GM10847 (cell line): ENCODE measurements around the gene SCAP.

ENCODE experiments used
- POLR2A ChIP-seq: IDR thresholded peaks from 2 replicates; pipeline ENCODE4 v1.6.1; 2011; ENCODE audit not compliant: insufficient read length; ENCODE audit errors: extremely low read depth

The SCAP gene

DNA sequence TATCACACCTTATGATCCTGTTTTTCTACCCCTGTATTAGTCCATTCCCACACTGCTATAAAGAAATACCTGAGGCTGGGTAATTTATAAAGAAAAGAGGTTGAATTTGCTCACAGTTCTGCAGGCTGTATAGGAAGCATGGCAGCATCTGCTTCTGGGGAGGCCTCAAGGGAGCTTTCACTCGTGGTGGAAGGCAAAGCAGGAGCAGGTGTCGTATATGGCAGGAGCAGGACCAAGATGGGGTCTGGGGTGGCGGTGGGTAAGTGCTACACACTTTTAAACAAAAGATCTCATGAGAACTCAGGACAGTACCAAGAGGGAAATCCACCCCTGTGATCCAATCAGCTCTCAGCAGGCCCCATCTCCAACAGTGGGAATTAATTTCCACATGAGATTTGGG, 15.4 kb upstream of the SCAP start:
- no peak for TF ChIP-seq POLR2A

DNA sequence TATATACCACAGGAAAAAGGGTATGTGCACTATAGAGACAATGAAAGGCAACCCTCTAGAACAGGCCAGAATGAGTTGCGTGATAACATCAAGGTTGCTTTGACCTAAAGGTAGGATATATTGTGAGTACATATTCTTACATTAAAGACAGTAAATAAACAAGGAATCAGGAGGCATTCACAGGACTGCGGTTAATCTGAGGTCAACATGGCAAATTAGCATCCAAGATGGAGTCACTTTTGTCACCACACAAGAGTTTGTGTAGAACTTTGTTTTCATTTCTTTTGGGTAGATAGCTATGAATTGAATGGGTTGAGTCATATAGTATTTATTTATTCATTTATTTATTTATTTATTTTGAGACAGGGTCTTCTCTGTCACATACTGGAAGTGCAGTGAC, 11.5 kb upstream of the SCAP start:
- TF ChIP-seq POLR2A = no peak

DNA sequence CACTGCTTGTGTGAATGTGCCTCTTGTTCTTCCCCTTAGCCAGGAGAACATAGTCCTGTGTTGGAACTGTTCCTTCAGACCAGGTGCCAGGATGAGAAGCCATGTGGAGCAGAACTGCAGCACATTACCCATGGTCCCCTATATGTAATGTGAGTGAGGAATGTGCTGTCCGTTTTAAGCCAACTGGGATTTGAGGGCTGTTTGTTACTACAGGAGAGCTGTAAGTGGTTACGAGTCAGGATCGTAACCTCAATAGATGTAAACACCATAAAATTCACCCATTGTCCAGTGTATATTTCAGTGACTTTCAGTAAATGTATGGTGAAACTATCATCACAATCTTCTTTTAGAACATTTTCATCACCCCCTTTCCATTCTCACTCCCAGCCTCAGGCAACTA, 10.1 kb upstream of the SCAP start:
- TF ChIP-seq POLR2A = no peak

DNA sequence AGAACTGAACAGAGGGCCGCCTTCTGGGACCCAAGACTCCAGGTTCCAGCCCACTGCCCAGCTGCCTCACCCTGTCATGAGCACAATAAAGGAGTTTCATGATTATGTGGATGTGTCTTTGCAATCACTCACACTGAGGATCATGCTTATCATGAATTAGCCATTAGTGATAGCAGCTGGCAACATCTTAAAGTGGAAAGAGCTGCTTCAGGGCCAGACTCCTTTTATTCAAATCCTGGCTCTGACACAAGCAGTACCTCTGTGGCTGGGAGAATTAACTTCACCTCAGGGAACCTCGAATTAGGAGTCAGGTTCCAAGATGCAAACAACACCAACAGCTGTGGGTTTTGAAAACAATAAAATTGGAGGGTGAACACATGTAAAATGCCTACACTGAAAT, 6.6 kb upstream of the SCAP start:
- no peak for TF ChIP-seq POLR2A

DNA sequence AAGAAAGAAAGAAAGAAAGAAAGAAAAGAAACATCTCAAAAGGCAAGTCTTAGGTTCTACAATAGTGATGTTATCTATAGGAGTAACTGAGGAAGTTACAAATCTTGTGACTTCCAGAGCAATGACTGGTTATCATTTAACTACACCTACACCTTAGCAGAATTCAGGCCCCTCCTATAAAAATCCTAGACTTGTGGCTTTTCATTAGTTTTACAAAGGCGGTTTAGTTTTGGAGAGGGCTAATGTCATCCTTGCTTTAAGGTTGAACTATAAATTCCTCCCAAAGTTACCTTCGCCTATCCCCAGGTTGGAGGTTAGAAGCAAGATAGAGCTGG, 4.1 kb upstream of the SCAP start:
- no peak for TF ChIP-seq POLR2A

DNA sequence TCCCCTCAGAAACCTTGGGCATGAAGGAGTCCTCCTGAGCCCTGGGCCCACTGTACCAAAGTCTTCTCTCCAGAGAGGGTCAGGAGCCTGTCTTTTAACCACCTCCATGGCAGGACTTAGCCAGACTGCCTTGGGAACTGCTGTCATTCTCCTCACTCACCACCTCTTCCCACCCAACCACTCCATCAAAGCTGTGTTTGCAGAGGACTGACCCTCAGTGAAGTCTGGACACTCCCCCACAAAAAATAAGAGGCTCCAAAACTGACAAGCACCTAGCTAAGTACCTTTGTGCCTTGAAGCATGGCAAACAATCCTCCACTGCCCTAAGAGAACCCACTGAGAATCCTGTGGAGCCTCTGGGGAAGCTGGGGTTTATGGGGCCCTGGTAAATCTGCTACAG, 2.3 kb upstream of the SCAP start:
- TF ChIP-seq POLR2A = no peak

DNA sequence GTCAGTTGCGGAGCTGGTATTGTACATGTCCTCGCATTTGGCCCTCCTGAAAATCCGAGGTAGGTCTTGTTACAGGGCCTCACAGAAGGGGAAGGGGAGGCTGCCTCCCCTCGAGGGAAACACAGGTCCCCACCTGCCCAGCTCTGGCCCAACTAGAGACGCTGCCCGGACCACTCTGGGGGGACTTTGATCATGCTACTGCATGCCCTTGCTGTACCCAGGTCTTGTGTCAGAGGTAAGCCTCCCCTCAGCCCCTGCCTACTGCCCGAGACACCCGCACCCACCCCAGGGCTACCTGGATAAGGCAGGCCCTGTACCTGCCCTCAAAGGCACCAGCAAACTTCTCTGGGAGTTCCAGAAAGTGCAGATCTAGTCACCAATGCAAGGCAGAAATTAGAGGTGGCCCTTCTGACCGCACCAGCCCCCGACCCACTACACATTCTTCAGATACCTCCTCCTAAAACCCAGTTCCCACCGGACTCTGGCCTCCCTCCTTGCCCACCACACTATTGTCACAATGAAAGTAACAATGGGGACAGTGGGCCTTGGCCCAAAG, 981 bp upstream of the SCAP start:
- no peak for TF ChIP-seq POLR2A

DNA sequence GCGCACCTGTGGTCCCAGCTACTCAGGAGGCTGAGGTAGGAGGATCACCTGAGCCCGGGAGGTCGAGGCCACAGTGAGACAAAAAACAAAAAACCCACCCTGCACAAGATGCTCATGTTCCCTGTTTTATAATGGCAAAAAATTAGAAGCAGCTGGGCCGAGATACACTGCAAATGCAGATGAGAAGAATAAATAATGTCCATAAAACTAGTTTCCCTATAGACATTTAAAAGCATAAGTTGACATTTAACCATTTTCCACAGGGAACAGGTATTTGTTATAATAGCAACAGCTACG, 537 bp upstream of the SCAP start:
- TF ChIP-seq POLR2A = no peak

DNA sequence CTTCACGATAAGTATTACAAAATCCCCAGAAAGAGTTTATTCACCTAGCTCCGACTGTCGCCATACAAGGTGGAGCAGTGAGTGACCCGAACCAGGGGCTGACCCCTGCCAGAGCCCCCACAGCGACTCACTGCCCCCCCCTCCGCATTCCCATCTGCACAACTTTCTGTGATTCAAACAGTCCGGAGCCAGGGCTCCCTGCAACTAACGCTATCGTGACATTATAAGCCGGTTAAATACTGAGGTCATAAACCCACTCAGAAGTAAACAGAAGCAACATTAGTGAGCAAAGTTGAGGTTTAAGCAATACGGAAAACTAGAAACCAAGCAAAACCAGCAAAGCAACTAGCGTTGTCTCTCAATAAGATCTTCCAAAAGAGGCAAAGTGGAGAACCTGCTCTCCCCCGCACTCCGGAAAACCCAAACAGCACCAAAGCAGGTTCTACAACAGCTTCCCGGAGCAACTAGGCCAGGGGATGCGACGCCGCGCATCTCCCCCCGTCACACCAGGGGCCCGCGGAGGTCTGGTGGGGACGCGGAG, 642 bp downstream of the SCAP start:
- TF ChIP-seq POLR2A = no peak

DNA sequence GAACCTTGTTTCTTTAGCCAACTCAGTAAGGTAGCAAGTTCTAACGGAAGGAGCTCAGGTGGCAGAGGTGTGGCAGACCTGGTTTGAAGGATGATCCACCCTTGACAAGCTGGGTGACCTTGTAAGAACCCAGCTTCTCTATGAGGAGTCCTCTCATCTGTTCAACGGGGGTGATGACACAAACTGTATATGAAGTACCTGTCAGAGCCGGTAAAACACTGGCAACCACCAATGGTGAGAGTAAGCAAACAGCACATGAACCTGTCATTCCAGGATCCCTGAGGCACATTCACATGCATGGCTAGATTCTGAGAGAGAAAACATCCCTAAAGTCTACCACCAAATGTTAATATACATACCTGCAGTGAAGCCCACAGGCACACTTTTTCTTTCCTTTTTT, 2.4 kb downstream of the SCAP start:
- no peak for TF ChIP-seq POLR2A

DNA sequence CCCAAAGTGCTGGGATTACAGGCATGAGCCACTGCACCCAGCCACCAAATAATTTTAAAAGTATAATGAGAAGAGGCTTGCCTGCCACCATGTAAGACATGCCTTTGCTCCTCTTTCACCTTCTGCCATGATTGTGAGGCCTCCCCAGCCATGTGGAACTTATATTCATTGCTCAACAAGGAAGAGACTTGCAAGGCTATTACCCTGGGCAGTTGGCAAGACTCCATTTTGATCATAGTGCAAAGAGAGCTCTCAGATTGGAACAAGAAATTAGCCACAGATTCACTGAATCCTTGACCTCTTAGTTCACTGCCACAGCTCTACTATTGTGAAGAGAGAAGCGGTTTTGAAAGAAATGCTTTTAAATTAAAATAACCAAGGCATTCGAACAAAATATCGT, 6.1 kb downstream of the SCAP start:
- no peak for TF ChIP-seq POLR2A

DNA sequence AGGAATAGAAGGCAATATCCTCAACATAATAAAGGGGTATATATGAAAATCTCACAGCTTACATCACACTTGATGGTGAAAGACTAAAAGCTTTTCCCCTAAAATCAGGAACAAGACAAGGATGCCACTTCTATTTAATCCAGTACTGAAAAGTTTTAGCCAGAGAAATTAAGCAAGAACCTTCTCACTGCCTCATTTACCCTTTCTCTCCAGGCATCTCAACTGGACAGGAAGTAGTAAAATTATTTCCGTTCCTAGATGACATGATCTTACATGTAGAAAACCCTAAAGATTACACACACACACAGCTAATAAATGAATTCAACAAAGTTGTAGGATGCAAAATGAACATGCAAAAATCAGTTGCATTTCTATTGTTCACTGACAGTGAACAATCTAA, 11.2 kb downstream of the SCAP start:
- no peak for TF ChIP-seq POLR2A

DNA sequence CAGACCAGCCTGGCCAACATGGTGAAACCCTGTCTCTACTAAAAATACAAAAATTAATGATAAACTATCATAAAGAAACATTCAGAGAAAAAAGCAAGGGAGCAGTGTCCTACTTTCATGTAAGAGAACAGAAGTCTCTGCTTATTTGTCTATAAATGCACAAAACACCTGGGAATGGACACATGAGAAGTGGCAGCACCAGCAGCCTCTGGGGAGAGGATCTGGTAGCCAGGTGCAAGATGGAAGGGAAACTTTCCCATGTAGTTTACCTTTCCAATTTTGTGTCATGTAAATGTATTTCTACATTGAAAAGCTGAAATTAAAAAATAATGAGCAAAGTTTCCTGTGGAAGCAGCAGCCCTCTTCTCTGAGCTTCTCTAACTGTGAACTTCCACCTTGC, 18.8 kb downstream of the SCAP start:
- no peak for TF ChIP-seq POLR2A

DNA sequence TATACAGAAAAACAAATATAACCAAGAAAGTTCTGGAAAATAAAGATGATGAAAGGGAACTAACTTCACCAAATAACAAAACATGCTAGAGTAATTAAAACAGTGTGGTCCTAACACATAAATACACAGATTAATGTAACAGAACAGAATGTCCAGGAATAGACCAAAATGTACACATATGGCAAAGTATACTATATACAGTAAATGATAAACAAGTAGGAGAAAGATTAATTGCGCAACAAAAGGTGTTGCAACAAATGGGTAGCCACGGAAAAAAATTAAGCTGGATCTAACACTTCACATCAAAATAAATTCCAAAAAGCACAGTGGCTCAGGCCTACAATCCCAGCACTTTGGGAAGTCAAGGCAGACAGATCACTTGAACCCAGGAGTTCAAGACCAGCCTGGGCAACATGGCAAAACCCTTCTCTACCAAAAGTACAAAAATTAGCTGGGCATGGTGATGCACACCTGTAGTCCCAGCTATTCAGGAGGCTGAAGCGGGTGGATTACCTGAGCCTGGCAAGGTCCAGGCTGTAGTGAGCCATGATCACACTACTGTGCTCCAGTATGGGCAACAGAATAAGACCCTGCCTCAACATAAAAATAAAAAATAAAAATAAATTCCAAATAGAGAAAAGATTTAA, 19.8 kb downstream of the SCAP start:
- no peak for TF ChIP-seq POLR2A

DNA sequence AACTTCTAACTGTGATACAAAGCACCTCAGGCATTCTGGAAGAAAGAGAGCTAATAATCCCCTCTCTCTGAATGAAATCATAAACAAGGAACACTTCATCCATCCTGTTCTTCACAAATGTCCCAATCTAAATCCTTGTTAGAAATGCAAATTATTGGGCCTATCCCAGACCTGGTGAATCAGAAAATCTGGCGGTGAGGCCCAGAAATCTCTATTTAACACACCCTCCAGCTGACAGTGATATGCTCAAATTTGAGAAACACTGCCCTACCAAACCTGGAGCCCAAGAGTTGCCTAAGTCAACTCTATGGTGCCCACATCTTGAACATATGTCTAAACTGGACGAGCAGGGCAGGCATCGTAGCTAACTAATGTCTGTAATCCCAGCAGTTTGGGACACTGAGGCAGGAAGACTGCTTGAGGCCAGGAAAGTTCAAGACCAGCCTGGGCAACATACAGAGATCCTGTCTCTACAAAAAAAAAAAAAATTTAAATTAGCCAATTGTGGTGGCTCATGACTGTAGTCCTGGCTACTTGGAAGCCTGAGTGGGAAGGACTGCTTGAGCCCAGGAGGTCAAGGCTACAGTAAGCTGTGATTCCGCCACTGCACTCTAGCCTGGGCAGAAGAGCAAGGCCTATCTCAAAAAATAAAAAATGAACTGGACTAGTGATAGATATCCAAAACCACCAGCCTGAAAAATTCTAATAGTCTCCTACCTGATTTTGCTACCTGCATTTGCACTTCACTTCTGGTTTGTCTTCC, 23.1 kb downstream of the SCAP start:
- no peak for TF ChIP-seq POLR2A

DNA sequence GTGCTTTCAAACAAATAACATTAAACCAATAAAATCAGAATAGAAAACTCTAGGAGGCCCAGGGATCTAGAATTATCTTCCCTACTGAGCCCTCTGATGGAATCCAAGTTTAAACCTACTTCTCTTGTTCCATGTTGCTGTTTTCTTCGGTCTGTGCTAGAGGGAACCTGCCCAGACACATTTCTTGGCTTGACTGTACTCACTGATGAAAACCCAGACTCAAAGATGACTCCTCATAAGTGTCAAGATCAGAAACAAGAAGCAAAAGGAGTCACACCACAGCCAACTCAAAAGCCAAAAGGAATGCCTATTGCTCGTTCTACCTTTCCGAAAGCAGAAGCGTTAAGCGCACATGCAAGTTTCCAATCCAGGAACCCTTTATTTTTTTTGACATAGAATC, 31.6 kb downstream of the SCAP start:
- TF ChIP-seq POLR2A = no peak

DNA sequence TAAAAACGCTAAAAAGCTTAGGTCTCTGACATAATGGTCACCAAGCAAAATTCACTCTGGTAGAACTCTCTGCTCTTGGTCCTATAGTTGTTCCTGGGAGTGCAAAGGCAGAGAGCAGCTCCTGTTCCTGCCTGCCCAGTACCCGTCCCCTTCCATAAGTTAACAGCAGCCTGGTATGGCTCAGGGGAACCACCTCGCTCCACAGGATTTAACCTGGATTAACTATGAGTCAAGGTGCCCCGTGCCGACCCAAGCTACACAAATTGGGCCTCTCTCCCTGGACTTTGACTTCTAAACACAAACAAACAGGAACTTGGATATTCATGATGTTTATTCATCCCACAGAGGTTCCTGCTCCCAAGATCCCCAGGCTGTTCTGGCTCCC, 32.1 kb downstream of the SCAP start:
- no peak for TF ChIP-seq POLR2A

DNA sequence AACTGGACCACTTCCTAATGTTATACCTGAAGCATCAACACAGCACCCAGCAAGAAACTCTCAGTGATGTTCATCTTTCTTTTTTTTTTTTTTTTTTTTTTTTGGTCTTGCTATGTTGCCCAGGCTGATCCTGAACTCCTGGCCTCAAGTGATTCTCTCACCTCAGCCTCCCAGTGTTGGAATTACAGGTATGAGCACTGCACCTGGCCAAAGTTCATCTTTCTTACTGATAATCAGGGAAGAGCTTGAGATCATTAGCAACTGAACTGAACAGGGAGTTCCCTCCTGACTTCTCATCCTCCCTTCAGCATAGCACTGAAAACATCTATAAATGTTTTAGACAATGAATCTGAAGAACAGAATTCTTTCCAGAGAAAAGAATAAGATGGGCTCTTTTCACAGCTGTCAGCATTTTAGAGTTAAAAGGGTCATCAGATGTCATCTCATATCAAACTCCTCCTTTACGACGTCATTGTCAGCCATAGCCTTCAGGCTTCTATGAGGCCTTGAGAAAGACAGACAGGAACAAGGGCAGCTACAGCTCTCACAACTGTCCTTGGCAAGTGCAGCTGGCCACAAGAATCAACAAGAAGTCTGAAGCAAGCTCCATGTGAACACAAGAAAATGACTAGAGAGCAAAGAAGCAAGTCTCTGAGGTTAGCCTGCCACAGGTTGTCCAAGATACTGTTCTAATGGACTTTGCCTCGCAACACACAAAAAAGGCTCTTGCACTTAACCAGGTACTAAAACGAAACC, 33.8 kb downstream of the SCAP start:
- no peak for TF ChIP-seq POLR2A
